Fibroblast of mammary gland (primary cell): ENCODE measurements around the gene ULK4.
A peak's percentile ranks its signal among the peaks of the same experiment; 100 is the strongest.

Experiments
- DNase-seq: peaks from one replicate; pipeline ENCODE4 v3.0.0-alpha.2; 2010; ENCODE audit warnings: low read depth
- H3K4me3 ChIP-seq: 2 replicates; pipeline ENCODE4 v1.5.1; 2011; ENCODE audit warnings: low read depth, mild to moderate bottlenecking, low read length, moderate library complexity; ENCODE audit not compliant: control insufficient read depth
- TF ChIP-seq, protein P1 (sequence below): conservative IDR thresholded peaks from 2 replicates; pipeline ENCODE4 v1.5.1; 2011; ENCODE audit warnings: low read depth, low read length, inconsistent platforms; ENCODE audit not compliant: control insufficient read depth, insufficient read depth

ULK4 gene

GRCh38 chr3:41362638-41363559, 599.0 kb downstream of the ULK4 start:
- peak; percentile 81 for DNase-seq
- no peak overlapping the region for H3K4me3 ChIP-seq
- TF ChIP-seq, protein P1, sequence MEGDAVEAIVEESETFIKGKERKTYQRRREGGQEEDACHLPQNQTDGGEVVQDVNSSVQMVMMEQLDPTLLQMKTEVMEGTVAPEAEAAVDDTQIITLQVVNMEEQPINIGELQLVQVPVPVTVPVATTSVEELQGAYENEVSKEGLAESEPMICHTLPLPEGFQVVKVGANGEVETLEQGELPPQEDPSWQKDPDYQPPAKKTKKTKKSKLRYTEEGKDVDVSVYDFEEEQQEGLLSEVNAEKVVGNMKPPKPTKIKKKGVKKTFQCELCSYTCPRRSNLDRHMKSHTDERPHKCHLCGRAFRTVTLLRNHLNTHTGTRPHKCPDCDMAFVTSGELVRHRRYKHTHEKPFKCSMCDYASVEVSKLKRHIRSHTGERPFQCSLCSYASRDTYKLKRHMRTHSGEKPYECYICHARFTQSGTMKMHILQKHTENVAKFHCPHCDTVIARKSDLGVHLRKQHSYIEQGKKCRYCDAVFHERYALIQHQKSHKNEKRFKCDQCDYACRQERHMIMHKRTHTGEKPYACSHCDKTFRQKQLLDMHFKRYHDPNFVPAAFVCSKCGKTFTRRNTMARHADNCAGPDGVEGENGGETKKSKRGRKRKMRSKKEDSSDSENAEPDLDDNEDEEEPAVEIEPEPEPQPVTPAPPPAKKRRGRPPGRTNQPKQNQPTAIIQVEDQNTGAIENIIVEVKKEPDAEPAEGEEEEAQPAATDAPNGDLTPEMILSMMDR, result no peak

- H3K4me3 ChIP-seq, result no peak overlapping the region
- DNase-seq, result no peak
- TF ChIP-seq, protein P1, result no peak
These were observed 604.6 kb downstream of the ULK4 start for GRCh38 chr3:41357271-41357670.

- H3K4me3 ChIP-seq, result no peak overlapping the region
- TF ChIP-seq, protein P1, result no peak
- no peak for DNase-seq
These were observed 605.1 kb downstream of the ULK4 start for GRCh38 chr3:41356775-41357174.

DNA sequence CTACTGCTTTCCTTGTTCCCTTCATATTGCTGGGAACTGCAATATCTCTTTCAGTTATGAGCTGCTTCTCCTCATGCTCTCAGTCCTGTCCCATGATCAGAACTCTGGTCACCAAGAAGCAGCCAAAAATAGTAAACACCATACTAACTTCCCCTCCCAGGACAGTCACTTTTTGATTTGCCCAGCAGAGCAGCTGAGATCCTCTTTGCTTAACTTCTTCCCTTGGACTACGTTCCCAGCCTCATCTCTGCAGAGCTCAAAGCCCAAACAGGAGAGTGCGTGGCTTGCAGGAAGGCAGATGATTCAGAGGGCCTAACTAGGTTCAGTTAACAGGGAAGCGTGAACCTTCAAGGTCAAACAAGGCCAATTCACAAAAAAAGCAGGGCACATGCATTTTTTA, 609.4 kb downstream of the ULK4 start:
- TF ChIP-seq, protein P1, result no peak

DNA sequence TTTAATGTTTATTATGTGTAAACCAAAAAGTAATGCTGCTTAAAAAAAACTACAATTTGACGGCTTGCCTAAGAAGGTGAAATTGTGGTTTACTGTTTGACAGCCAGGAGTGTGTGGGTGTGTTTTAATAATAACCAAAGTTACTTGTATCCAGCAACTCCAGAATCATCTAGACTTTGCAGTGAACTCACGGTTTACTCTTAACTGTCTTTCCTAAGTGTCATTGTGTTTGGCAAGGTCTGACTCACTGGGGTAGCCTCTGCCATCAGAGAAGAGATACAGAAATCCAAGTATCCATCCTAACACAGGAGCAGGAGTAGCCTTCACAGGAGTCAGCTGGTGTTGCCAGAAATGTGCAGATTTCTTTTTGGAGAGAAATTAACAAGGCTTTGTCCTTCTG, 611.5 kb downstream of the ULK4 start:
- peak; percentile 52 for DNase-seq
- TF ChIP-seq, protein P1, result no peak
- H3K4me3 ChIP-seq, result no peak overlapping the region

More for the DNA sequence above, 609.4 kb downstream of the ULK4 start:
- DNase-seq, result no peak
- H3K4me3 ChIP-seq, result no peak overlapping the region

- TF ChIP-seq, protein P1, result no peak
- no peak overlapping the region for H3K4me3 ChIP-seq
- no peak for DNase-seq
These were observed 613.5 kb downstream of the ULK4 start for GRCh38 chr3:41348401-41348800.
